ENCODE data around the gene MKI67.

The MKI67 gene

DNA sequence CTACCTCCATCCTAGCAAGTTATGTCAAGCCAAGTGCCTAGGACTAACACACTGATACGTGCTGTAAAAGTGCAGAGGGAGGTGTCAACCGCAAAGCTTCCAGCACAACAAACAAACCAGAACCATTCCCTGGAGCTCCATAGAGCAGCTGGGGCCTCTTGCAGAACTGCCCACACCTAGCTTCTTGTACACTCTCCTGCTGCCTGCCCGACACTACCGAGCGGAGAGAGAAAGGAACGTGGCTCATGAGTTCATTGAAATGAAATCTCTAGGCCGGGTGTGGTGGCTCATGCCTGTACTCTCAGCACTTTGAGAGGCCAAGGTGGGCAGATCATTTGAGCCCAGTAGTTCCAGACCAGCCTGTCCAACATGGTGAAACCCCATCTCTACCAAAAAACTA, 73.5 kb downstream of the MKI67 start:
- no peak for DNase-seq (ENCODE audit: low read depth, low spot score)

DNA sequence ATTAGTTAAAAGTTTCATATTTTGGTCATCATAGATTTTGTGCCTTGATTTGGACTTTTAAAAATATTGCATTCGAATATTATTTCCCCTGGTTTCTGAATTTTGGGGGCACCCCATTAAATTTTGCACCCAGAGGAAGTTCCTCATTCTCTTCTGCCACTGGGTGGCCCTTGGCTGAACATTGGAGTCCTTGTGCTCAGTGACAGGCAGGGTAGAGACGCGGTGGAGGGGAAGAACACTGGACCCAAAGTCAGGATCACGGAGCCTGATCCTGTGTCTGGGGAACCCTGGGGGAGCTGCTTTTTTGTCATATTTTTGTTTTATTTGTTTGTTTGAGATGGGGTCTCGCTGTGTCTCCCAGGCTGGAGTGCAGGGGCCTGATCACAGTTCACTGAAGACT, 74.7 kb downstream of the MKI67 start:
- DNase-seq (ENCODE audit: low read depth, low spot score), result no peak

DNA sequence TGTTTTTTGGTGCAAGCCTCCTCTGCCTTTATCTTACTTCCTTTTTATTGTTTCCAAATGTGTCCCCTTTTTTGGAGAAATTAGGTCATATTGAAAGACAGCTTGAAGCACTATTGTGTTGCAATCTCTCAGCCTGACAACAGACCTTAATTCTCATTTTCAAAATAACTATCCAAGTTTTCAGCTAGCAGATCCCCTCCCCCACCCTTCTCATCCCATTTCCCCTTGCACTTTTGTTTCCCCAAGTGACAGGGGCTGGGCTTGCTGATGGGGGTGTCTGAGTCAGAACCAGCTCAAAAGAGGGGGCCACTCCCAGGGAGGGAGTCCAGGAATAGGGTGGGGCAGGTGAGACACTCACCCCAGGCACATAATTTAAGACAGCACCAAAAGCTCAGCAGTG, 75.3 kb downstream of the MKI67 start:
- no peak for DNase-seq (ENCODE audit: low read depth, low spot score)

- DNase-seq (ENCODE audit: low read depth, low spot score), result no peak
Observed at GRCh38 chr10:128050121-128050516, 76.1 kb downstream of the MKI67 start.

- no peak for DNase-seq (ENCODE audit: low read depth, low spot score)
Observed at GRCh38 chr10:128049226-128050120, 76.8 kb downstream of the MKI67 start.

GRCh38 chr10:128048819-128049210, 77.4 kb downstream of the MKI67 start:
- DNase-seq (ENCODE audit: low read depth, low spot score), result no peak

GRCh38 chr10:128047991-128048818, 78.0 kb downstream of the MKI67 start:
- DNase-seq (ENCODE audit: low read depth, low spot score), result peak; percentile 23

GRCh38 chr10:128047351-128047750, 78.9 kb downstream of the MKI67 start:
- no peak for DNase-seq (ENCODE audit: low read depth, low spot score)

DNA sequence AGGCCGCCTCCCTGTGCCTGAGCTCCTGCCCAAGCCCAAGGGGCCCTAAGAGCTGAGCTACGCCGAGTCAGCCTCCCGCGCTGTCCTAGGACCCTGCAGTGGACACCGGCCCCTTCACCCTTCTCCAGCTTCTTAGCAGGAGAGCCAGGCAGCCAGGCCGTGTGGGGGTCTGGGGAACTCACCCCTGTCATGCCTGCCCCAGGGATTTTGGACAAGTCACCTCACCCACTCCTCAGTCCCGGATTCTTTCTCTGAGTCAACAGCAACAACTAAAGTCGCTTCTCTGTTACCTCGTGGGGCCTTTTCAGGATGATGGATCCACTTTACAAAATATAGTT, 79.3 kb downstream of the MKI67 start:
- DNase-seq (ENCODE audit: low read depth, low spot score), result no peak
